ENCODE data around the gene MRPL43. TPM values are rescaled to one million over a fixed set of nuclear protein-coding genes. Genes with fewer than 3 reads are reported as not detected.

MRPL43 gene
- total RNA-seq, 2 experiments from 2014 or later, result 47.0 to 50.1 TPM

- no peak overlapping the region for H3K4me3 Mint-ChIP-seq
Observed at GRCh38 chr10:101010329-101010728, 23.0 kb upstream of the MRPL43 start.

GRCh38 chr10:101008823-101009423 is 21.6 kb upstream of the MRPL43 start:
- intact Hi-C loops (cut with micrococcal nuclease), result no loop called here

More at GRCh38 chr10:101010329-101010728, 23.0 kb upstream of the MRPL43 start:
- H3K27me3 Mint-ChIP-seq, result peaks cover 10% of the 10 kb centered on the region
- H3K27ac Mint-ChIP-seq, result no peak overlapping the region
- H3K9me3 Mint-ChIP-seq, result no peaks in the 10 kb centered on the region
- no peaks in the 10 kb centered on the region for H3K36me3 Mint-ChIP-seq
- no peak for DNase-seq
- POLR2A ChIA-PET, result no interaction called here
- intact Hi-C loops (cut with micrococcal nuclease), result loop anchor here (5.0 kb wide), 2 partner anchors 43 to 448 kb away; partner anchors contain the start of gene SEMA4G
- peaks cover 21% of the 10 kb centered on the region for H3K4me1 Mint-ChIP-seq (ENCODE audit: low read depth)
- CTCF ChIA-PET, result interaction anchor here (1.4 kb wide), 1 partner anchor 8 kb away, joined by 4 read pairs; no protein-coding TSS in a partner anchor

GRCh38 chr10:101007915-101008822 is 20.9 kb upstream of the MRPL43 start:
- peaks cover 7% of the 10 kb centered on the region for H3K4me1 Mint-ChIP-seq (ENCODE audit: low read depth)
- peaks cover 3% of the 10 kb centered on the region for H3K27me3 Mint-ChIP-seq
- no peak overlapping the region for H3K4me3 Mint-ChIP-seq
- no peaks in the 10 kb centered on the region for H3K36me3 Mint-ChIP-seq
- ChIA-PET CTCF (interaction anchor here (2.3 to 14.6 kb wide), 2 partner anchors 9 to 11 kb away, joined by 19 to 199 read pairs; no protein-coding TSS in a partner anchor), POLR2A (no interaction called here)
- intact Hi-C loops (cut with micrococcal nuclease), result no loop called here
- H3K9me3 Mint-ChIP-seq, result no peaks in the 10 kb centered on the region
- no peak for DNase-seq
- no peak overlapping the region for H3K27ac Mint-ChIP-seq

More at GRCh38 chr10:101008823-101009423, 21.6 kb upstream of the MRPL43 start:
- no peaks in the 10 kb centered on the region for H3K9me3 Mint-ChIP-seq
- H3K4me3 Mint-ChIP-seq, result no peak overlapping the region
- peaks cover 10% of the 10 kb centered on the region for H3K4me1 Mint-ChIP-seq (ENCODE audit: low read depth)
- ChIA-PET CTCF (interaction anchor here (1.4 kb wide), 1 partner anchor 10 kb away, joined by 4 read pairs; no protein-coding TSS in a partner anchor), POLR2A (no interaction called here)
- no peak for DNase-seq
- no peak overlapping the region for H3K27ac Mint-ChIP-seq
- no peaks in the 10 kb centered on the region for H3K36me3 Mint-ChIP-seq
- H3K27me3 Mint-ChIP-seq, result peaks cover 4% of the 10 kb centered on the region

- DNase-seq, result no peak
- intact Hi-C loops (cut with micrococcal nuclease), result no loop called here
- no peaks in the 10 kb centered on the region for H3K36me3 Mint-ChIP-seq
- CTCF ChIA-PET, result interaction anchor here (0.7 to 14.6 kb wide), 4 partner anchors 10 to 232 kb away, joined by 3 to 199 read pairs (median 12); no protein-coding TSS in a partner anchor
- H3K4me3 Mint-ChIP-seq, result no peak overlapping the region
- no peaks in the 10 kb centered on the region for H3K4me1 Mint-ChIP-seq (ENCODE audit: low read depth)
- no peaks in the 10 kb centered on the region for H3K27me3 Mint-ChIP-seq
- POLR2A ChIA-PET, result no interaction called here
- no peak overlapping the region for H3K27ac Mint-ChIP-seq
- H3K9me3 Mint-ChIP-seq, result no peaks in the 10 kb centered on the region
Observed at GRCh38 chr10:101007099-101007711, 19.9 kb upstream of the MRPL43 start.

- ChIA-PET CTCF (interaction anchor here (0.7 to 14.6 kb wide), 5 partner anchors 10 to 232 kb away, joined by 3 to 199 read pairs (median 6); no protein-coding TSS in a partner anchor), POLR2A (no interaction called here)
- no peaks in the 10 kb centered on the region for H3K4me1 Mint-ChIP-seq (ENCODE audit: low read depth)
- DNase-seq, result no peak
- intact Hi-C loops (cut with micrococcal nuclease), result no loop called here
- no peaks in the 10 kb centered on the region for H3K9me3 Mint-ChIP-seq
- H3K27ac Mint-ChIP-seq, result no peak overlapping the region
- no peaks in the 10 kb centered on the region for H3K36me3 Mint-ChIP-seq
- no peaks in the 10 kb centered on the region for H3K27me3 Mint-ChIP-seq
- H3K4me3 Mint-ChIP-seq, result no peak overlapping the region
Observed at GRCh38 chr10:101006593-101007098, 19.3 kb upstream of the MRPL43 start.

- peaks cover 2% of the 10 kb centered on the region for H3K4me1 Mint-ChIP-seq (ENCODE audit: low read depth)
- no peak overlapping the region for H3K4me3 Mint-ChIP-seq
- ChIA-PET POLR2A (no interaction called here), CTCF (interaction anchor here (1.1 to 14.6 kb wide), 4 partner anchors 9 to 44 kb away, joined by 4 to 199 read pairs (median 12); no protein-coding TSS in a partner anchor)
- no peaks in the 10 kb centered on the region for H3K27me3 Mint-ChIP-seq
- H3K36me3 Mint-ChIP-seq, result no peaks in the 10 kb centered on the region
- intact Hi-C loops (cut with micrococcal nuclease), result no loop called here
- no peak overlapping the region for H3K27ac Mint-ChIP-seq
- no peak for DNase-seq
- no peaks in the 10 kb centered on the region for H3K9me3 Mint-ChIP-seq
Observed at GRCh38 chr10:101005869-101006567, 18.7 kb upstream of the MRPL43 start.

GRCh38 chr10:101005361-101005760 is 18.1 kb upstream of the MRPL43 start:
- DNase-seq, result no peak
- ChIA-PET CTCF (interaction anchor here (1.3 to 14.6 kb wide), 3 partner anchors 8 to 21 kb away, joined by 4 to 199 read pairs (median 19); no protein-coding TSS in a partner anchor), POLR2A (no interaction called here)
- Mint-ChIP-seq H3K4me1 (ENCODE audit: low read depth) (peaks cover 3% of the 10 kb centered on the region), H3K36me3 (no peaks in the 10 kb centered on the region), H3K9me3 (no peaks in the 10 kb centered on the region), H3K4me3 (no peak overlapping the region), H3K27me3 (no peaks in the 10 kb centered on the region), H3K27ac (no peak overlapping the region)
- intact Hi-C loops (cut with micrococcal nuclease), result no loop called here

GRCh38 chr10:101003639-101004206 is 16.4 kb upstream of the MRPL43 start:
- H3K9me3 Mint-ChIP-seq, result no peaks in the 10 kb centered on the region
- no peak for DNase-seq
- no peak overlapping the region for H3K27ac Mint-ChIP-seq
- H3K27me3 Mint-ChIP-seq, result no peaks in the 10 kb centered on the region
- H3K4me3 Mint-ChIP-seq, result no peak overlapping the region
- CTCF ChIA-PET, result interaction anchor here (1.1 to 14.6 kb wide), 4 partner anchors 8 to 27 kb away, joined by 3 to 199 read pairs (median 8); partner anchors contain the start of genes PDZD7 and SFXN3
- no peaks in the 10 kb centered on the region for H3K36me3 Mint-ChIP-seq
- intact Hi-C loops (cut with micrococcal nuclease), result no loop called here
- POLR2A ChIA-PET, result no interaction called here
- H3K4me1 Mint-ChIP-seq (ENCODE audit: low read depth), result peaks cover 6% of the 10 kb centered on the region

- H3K4me1 Mint-ChIP-seq (ENCODE audit: low read depth), result peaks cover 11% of the 10 kb centered on the region
- no peaks in the 10 kb centered on the region for H3K27me3 Mint-ChIP-seq
- H3K9me3 Mint-ChIP-seq, result no peaks in the 10 kb centered on the region
- H3K36me3 Mint-ChIP-seq, result no peaks in the 10 kb centered on the region
- intact Hi-C loops (cut with micrococcal nuclease), result no loop called here
- no peak overlapping the region for H3K27ac Mint-ChIP-seq
- DNase-seq, result no peak
- CTCF ChIA-PET, result interaction anchor here (0.9 to 14.6 kb wide), 4 partner anchors 9 to 49 kb away, joined by 3 to 199 read pairs (median 8); no protein-coding TSS in a partner anchor
- no peak overlapping the region for H3K4me3 Mint-ChIP-seq
- POLR2A ChIA-PET, result no interaction called here
Observed at GRCh38 chr10:101002456-101002855, 15.2 kb upstream of the MRPL43 start.

- CTCF ChIA-PET, result interaction anchor here (2.8 to 14.6 kb wide), 2 partner anchors 10 to 15 kb away, joined by 6 to 199 read pairs; no protein-coding TSS in a partner anchor
Observed at GRCh38 chr10:101001659-101002035, 14.3 kb upstream of the MRPL43 start.

More at GRCh38 chr10:101001659-101002035, 14.3 kb upstream of the MRPL43 start:
- no peaks in the 10 kb centered on the region for H3K9me3 Mint-ChIP-seq
- H3K27ac Mint-ChIP-seq, result no peak overlapping the region
- no peak for DNase-seq
- H3K4me3 Mint-ChIP-seq, result no peak overlapping the region
- POLR2A ChIA-PET, result no interaction called here
- intact Hi-C loops (cut with micrococcal nuclease), result no loop called here
- H3K36me3 Mint-ChIP-seq, result no peaks in the 10 kb centered on the region
- H3K4me1 Mint-ChIP-seq (ENCODE audit: low read depth), result peaks cover 14% of the 10 kb centered on the region
- H3K27me3 Mint-ChIP-seq, result no peaks in the 10 kb centered on the region

Data from activated CD4-positive, alpha-beta memory T cell treated with anti-CD3 and anti-CD28 coated beads for 36 hours (primary cell).